GM18498 (cell line): ENCODE results near the gene RAB4B.
"Not testable (repeated sequence)": the region's sequence is repeated elsewhere in the genome, so short reads cannot be mapped to it uniquely, and the experiment has no call there.

Experiments used
- ATAC-seq: cut with Tn5 transposase; IDR thresholded peaks from one replicate; pipeline ENCODE4 v1.9.1; 2021; ENCODE audit warnings: mild to moderate bottlenecking, moderate library complexity; ENCODE audit not compliant: unreplicated experiment

Gene RAB4B

DNA sequence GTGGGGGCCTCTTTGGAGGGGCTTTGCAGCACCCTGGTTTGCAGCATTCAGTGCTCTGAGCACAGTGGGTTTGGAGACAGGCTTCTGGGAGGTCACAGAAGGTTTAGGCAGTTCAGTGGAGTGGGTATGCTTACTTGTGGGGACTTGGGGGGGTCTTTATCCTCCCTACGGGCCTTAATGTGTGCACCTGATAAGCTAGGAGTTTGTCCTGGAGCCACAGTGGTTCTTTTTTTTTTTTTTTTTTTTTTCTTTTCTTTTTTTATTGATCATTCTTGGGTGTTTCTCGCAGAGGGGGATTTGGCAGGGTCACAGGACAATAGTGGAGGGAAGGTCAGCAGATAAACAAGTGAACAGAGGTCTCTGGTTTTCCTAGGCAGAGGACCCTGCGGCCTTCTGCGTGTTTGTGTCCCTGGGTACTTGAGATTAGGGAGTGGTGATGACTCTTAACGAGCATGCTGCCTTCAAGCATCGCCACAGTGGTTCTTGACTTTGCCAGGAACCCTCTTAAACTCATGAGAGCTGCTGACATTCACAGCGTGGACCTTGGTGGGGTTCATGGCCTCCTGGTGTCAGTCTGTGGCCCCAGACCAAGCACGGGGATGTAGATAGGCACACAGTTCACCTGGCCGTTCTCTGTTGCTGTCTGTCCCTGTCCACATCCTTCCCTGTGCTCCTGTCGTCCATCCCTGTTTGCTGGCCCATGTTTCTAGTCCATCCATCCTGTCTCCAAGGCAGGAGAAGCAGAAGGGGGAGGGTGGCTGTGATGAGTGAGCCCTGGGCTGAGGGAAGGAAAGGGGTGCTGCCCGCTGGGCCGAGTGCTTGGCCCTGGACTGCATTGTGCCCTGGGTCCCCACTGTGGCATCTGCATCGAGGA lies 23.6 kb downstream of the RAB4B start:
- ATAC-seq = no peak

DNA sequence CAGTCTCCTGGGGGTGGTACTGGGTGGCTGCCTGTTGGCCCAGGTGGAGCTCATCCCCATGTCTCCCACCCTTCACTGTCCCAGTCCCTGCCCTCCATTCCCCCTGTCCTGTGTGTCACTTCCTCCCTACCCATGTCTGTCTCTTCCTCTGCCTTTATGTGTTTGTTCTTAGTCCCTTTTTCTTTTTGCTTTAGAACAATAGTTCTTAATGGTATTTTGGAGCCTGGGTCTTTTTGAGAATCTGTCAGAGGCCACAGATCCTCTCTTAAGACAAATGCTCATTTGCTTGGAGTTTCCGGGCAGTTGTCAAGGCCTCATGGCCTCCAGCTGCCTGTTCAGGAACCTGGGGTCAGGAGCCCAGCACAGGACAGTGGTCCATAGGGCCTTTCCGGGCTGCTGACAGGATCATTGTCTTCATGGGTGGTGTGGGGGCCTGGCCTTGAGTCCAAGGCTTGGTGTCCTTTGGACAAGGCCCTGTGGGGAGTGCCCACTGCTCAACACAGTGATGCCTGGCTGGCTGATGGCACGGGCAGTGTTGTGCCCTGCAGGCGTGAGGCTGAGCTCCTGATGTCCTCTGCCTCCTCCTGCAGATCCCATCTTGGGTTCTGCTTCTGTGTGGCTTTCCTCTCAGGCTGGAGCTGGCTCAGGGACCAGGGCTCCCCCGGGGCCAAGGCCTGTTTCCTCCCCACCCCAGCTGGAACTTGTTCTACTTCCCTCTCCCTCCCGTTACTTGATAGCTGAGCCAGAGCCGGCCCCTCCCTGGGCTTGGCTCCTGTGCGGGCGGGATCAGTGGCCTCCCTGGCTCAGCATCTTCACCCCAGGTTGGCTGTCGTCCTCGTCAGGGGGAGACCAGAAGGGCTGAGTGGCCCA lies 24.5 kb downstream of the RAB4B start:
- ATAC-seq = no peak

DNA sequence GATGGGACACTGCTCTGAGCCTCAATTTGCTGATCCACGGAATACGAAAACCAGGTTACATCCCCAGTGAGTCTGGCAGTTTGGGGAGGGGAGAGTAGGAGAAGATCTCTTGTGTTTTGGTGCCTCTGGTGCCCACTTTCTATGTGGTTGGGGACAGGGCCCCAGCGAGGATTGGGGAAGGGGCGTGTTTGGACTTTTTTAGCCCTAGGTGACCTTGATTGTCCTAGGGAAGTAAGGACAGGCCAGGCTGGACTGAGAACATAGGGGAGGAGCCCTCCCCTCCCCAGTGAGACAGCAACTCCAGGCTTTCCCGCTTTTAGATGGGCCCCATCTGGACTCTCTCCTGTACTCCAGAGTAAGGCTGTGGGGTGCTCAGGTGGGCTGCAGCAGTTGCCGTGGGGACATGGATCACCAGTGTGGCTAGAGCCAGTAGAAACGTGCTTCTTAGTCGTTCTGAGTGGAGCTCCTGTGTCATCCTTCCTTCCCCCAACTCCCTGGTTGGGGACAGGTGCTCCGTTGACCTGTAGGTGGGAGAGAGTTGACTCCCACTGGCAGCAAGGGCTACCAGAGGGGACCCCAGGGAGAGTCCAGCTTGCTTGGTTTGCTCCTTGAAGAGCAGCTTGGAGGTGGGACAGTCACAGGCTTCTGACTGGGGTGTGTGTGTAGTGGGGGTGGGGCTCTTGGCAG lies 25.3 kb downstream of the RAB4B start:
- no peak for ATAC-seq

DNA sequence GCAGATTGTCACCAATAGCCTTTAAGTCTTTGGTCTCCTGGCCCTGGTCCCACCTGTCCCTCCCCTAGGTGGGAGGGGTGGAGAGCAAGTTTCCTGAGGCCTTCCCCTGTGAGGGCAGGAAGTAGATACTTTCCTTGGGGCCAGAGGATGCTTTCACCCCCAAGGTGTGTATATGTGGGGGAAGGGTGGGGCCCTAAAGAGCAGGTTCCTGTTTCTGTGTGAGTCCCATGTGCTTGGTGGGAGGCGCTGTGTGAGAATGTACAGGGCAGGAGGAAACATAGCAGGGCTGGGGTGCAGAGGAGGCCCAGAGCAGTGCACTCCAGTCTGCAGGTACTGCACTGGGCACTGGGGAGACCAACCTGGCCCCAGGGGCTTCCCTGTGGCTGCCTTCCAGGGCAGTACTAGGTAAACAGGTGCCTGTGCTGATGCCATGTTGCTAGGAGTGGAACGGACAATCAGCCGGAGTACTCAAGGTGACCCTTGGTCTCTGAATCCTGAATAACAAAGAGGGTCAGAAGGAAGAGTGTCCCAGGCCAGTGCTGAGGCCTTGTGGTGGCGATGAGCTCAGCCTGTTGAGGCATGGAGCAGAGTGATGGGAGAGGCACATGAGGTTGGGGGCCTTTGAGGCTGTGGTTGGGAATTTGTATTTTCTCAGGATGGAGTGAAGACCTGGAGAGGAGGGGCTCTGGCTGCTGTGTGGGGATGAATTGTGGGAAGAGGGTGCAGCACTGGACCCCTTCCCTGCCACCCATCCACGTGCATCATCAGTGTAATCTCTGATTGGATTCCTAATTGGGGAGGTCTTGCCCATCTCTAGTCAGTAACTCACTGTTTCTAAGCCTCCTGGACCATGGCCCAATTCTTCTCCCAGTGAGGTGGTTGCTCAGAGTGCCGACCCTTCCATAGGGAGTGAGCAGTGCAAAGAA lies 26.1 kb downstream of the RAB4B start:
- ATAC-seq = no peak

DNA sequence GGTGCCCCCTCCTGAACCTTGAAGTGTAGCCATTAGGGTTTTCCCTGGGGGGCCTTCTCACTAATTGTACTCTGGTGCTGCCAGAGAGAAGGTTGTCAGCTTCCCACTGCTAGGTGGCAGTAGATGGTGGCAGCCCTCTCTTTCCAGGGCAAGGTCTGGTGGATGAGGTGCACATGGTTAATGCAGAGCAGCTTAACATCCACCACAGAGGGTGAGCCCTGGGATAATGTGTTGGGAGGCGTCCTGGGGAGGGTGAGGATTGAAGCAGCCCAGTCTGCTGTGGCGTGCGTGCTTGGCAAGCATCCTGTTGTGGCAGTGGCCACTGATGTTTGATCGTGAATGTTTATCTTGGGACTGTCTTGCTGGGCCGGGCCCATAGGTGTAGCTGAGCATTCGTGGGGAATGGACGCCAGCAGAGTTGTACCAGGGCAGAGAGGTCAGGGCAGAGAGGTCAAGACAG lies 26.8 kb downstream of the RAB4B start:
- no peak for ATAC-seq

DNA sequence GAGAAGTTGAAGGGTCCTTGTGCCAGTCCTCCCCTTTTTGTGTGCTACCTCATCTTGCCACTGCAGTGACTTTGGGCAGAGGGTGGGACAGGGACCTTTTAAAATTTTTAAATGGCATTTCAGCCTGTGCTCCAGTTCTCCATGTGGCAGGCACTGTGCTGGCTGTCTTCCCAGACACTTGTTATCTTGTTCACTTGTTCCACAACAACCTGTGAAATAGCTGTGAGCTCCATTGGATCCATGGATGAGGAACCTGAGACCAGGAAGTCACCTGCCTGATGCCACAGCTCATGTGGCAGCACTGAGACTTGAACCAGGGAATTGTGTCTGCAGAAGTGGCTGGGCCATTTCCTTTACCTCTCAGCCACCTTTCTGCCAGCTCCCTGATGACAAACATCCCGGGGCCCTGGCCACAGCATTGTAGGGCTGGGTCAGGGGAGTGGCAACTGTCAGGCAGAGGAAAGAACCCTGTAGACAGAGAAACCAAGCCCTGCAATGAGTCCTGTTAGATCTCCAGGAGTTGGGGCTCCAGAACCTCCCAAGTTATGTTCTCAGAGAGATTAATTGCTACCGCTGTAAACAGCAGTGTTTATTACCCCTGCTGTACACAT lies 27.3 kb downstream of the RAB4B start:
- ATAC-seq = no peak

DNA sequence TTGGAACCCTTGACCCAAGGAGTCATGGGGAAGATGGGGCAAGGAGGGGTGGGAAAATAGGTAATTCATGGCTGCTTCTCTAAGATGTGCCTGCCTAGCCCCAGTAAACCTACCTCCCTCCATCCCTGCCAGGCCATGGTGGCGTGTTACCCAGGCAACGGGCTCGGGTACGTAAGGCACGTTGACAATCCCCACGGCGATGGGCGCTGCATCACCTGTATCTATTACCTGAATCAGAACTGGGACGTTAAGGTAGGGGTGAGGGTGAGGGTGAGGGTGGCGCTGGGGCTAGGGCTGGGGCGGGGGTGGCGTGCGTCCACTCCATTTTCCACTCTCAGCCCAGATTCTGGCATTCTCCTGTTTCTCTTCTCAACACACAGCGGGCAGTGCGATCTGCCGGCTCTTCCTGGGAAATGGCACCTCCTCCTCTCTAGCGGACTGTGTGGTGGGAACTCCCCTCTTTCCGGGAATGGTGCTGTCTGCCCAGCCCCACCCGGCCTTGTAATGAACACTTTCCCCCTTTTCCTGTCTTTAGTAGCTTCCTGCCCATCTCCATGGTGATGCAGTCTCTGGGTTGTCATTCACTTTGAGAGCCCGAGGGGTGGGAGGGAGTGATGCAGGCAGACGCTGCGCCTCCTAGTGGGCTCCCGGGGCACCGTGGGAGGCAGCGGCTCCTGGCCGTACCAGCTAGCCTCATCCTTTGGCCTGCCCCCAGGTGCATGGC lies 28.5 kb downstream of the RAB4B start:
- no peak for ATAC-seq

DNA sequence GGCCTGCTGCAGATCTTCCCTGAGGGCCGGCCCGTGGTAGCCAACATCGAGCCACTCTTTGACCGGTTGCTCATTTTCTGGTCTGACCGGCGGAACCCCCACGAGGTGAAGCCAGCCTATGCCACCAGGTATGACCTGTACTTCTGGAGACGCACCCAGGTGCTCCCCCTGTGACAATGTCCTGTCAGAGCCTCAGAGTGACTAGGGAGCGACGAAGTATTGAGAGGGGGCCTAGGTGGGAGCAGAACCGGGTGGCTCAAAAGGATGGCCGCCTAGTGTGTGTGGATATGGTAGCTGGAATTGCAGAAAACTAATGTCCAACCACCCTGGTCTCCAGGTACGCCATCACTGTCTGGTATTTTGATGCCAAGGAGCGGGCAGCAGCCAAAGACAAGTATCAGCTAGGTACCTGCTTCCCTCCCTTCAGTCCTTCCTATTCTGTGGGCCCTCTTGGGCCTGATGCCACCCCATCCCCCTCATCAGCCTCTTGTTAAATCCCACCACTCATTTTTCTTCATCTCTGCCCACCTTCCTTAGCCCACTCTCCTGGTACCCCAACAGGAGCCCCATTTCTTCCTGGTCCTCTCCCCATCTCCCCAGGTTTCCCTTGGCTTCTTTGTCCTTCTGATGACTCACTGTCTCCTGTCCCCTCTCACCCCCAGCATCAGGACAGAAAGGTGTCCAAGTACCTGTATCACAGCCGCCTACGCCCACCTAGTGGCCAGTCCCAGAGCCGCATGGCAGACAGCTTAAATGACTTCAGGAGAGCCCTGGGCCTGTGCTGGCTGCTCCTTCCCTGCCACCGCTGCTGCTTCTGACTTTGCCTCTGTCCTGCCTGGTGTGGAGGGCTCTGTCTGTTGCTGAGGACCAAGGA lies 29.3 kb downstream of the RAB4B start:
- no peak for ATAC-seq

DNA sequence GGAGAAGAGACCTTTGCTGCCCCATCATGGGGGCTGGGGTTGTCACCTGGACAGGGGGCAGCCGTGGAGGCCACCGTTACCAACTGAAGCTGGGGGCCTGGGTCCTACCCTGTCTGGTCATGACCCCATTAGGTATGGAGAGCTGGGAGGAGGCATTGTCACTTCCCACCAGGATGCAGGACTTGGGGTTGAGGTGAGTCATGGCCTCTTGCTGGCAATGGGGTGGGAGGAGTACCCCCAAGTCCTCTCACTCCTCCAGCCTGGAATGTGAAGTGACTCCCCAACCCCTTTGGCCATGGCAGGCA lies 29.9 kb downstream of the RAB4B start:
- ATAC-seq = no peak

DNA sequence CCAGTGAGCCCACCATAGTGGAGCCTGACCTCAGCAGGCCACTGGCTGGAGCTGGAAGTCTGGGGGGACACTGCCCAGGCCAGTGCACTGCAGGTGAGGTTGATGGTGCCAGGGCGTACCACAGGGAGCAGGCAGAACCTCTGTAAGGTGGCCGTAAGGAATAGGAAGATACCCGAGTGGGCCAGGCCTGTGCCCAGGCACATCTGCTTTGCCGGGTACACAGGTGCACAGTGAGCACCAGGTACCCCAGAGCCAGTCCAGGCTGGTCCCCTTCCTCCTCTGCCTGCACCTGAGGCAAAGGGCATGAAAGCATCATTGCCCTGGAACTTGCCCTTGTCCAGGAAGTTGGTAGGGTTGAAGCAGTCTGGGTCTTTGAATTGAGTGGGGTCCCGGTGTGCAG lies 30.4 kb downstream of the RAB4B start:
- ATAC-seq = no peak

DNA sequence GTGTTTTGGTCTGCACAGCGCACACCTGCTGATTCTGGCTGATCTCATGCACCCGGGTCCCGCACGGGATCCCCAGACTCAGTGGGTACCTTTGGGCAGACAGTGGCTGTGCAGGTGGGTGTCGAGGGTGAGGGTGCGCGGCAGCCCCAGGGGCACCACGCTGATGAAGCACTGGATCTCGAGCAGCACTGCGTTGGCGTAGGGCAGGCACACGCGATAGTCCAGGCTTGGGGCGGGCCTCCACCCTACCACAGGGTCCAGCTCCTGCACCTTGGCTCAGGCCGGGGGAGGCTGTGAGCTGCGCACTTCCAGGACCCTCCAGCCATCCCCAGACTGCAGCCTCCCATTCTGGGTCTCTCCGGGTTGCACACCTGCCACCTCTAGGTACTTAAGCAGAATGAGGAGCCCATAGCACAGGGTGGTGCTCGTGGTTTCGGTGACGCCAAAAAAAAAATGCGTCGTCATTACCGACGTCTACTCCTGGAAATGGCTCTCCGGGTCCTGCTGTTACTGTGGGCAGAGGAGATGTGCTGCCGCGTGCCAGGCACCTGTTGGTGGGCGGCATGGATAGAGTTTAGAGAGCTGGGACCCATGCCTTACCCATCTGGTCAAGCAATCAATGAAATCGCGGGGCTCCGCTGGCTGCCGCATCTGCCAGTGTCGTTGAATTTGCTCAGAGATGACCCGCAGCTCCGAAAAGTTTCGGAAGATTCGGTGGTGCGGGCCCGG lies 31.5 kb downstream of the RAB4B start:
- ATAC-seq = no peak

DNA sequence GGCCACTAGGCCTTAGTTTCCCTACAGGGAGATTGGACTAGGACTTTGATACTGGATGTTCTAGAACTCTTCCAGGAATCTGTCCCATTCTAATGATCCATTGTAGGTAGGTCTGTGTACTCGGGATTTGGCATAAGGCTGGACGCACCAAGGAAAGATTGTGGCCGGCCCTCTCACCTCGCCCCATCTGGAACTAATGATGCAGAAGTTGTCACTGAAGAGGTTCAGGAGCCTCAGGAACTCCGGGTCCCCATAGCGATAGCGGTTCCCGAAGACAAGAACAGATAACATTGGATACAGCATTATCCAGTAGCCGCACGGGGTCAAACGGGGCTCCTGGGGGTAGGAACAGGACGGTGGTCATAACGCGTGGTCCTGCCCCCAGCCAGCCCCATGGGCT lies 32.1 kb downstream of the RAB4B start:
- no peak for ATAC-seq

DNA sequence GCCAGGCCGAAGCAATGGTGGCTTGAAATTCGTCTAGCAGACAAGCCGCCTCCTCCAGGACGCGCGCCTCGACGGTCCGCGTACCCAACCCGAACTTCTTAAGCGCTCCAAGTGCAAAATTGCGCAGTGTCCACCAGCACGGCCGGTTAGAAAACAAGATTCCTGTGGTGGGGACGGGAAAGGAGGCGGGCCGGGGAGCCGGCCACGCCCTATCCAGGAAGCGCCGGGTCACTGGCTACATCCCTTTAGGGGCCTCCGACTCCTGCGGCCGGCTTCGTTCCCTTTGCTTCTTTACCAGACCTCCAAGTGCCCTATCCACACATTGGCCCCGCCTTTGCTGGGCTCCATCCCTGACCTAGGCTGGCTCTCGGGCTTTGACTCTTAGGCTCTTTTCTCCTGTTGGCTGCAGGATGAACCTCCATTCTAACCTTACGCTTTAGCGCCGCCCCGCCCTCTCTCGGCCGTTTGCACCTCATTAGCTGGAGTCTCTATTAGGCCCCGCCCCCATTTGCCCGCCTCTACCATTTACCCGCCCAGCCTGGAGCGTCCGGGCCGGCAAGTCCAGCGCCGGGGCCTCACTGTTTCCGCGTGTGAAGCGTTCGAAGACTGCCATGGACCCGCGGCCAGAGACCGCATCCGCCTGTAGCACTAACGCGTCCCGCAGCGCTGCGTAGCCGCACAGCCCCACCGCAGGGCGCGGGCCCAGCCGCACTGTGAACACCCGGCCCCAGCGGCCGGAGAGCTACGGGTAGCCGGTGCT lies 32.8 kb downstream of the RAB4B start:
- ATAC-seq = peak; percentile 71

DNA sequence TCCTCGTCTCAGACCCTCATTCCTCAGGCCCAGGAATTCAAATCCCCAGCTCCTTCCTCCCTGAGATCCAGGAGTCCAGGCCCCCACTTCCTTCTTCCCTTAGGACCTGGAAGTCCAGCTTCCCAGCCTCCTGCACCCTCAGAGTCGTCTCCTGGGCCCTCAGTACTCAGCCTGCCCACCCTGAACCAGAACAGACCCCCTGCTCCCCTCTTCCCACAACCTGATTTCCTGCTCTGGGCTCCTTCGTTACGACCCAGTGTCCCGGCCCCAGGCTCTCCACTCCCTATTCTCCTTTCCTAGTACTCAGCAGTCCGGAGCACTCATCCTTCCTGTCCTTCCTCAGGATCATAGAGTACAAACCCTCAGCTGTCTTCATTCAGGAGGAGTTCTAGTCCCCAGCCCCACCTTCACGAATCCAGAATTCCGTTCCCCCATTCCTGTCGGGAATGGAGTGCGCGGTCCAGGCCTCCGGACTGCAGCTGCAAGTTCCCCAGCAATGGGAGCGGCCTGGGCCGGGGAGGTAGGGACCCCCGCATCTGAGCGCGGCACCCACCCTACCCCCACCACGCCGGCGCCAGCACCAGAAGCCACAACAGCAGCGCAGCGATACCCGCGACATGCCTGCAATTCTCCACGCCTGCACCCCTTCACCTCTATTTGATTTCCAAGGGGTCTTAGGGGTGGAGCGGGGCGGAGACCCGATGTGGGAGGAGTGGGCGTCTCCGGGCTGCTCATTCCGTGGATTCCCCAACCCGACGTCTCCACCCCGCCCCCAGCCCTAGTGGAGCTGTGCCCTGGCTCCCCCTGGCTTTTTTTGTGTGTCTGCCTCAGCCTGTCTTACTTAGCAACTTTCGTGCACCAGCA lies 33.7 kb downstream of the RAB4B start:
- ATAC-seq = no peak

DNA sequence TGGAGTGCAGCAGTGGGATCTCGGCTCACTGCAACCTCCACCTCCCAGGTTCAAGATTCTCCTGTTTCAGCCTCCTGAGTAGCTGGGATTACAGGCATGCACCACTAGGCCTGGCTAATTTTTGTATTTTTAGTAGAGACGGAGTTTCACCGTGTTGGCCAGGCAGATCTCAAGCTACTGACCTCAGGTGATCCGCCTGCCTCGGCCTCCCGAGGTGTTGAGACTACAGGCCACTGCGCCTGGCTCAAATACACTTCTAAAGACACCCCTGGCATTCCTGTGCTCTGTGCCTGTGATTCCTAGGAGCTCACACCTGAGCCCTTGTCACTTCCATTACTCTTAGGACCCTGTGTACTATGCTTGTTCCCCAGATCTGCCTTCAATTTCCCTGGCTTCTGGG lies 34.5 kb downstream of the RAB4B start:
- ATAC-seq = not testable (repeated sequence)

DNA sequence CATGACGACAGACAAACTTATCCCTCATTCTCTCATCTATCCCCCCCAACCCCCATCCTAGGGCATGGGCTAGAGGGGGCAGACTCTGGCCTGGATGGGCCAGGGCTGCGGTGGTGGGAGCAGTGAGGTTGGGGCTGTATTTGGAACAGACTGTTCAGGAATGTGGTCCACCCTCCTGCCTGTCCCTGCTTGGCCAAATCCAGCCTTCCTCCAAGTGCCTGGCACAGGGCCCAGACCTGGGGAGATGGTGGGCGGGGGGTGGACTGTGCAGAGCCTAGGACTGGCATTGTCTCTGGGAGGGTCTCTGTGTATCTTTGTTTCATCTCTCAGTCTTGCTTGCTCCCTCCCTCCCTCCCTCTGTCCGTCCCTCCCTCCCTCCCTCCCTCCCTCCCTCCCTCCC lies 35.1 kb downstream of the RAB4B start:
- no peak for ATAC-seq
